Esophagus squamous epithelium (tissue), 5 donors: ENCODE measurements around the gene GGTLC1. TPM values are rescaled to one million over a fixed set of nuclear protein-coding genes. Genes with fewer than 3 reads are reported as not detected.
A peak's percentile ranks its signal among the peaks of the same experiment; 100 is the strongest.

Experiments
- DNase-seq: peaks from one replicate; lab custom pipeline; 2025; lab: John Stamatoyannopoulos, UW
- H3K27ac ChIP-seq, 4 donors: fragments of 200-600 bp; sonication (generic); one replicate each; pipeline ENCODE4 v1.5.1; 2016 to 2019; ENCODE audit warnings: mild to moderate bottlenecking in 1 of 4
- H3K27me3 ChIP-seq, 4 donors: fragments of 200-600 bp; sonication (generic); 1 replicate in 3 of 4; 2 replicates in 1 of 4; pipeline versions ENCODE4 v1.5.1 to v1.6.0; 2017 to 2021; ENCODE audit warnings: antibody characterized with exemption in 1 of 4
- H3K36me3 ChIP-seq, 3 donors: fragments of 200-600 bp; sonication (generic); one replicate each; pipeline ENCODE4 v1.5.1; 2016 to 2019
- H3K4me1 ChIP-seq, 3 donors: fragments of 200-600 bp; sonication (generic); one replicate each; pipeline ENCODE4 v1.5.1; 2017 to 2019
- H3K4me3 ChIP-seq, 4 donors: fragments of 200-600 bp; sonication (generic); 1 replicate in 3 of 4; 2 replicates in 1 of 4; pipeline ENCODE4 v1.5.1; 2016 to 2019; ENCODE audit warnings: mild to moderate bottlenecking in 2 of 4, moderate library complexity in 1 of 4
- H3K9me3 ChIP-seq, 3 donors: fragments of 200-600 bp; sonication (generic); one replicate each; pipeline ENCODE4 v1.5.1; 2016 to 2019
- CTCF ChIP-seq, 6 experiments: fragments of 450-650 bp in 4 of 6; fragments of 200-600 bp in 2 of 6; sonication (generic) in 2 of 6; IDR thresholded peaks; one replicate each; pipeline ENCODE4 v1.5.1; 2016 to 2019; ENCODE audit warnings: antibody characterized with exemption in 6 of 6, mild to moderate bottlenecking in 4 of 6, moderate library complexity in 4 of 6
- POLR2A ChIP-seq, 4 donors: fragments of 450-650 bp; IDR thresholded peaks; one replicate each; pipeline ENCODE4 v1.6.1; 2017; ENCODE audit warnings: antibody characterized with exemption in 4 of 4, mild to moderate bottlenecking in 4 of 4, moderate library complexity in 3 of 4
- WGBS, 2 donors: methylation state at CpG; one replicate each; pipeline ENCODE4 v1.1.5; 2018; 5-methylcytosine and 5-hydroxymethylcytosine counted together
- intact Hi-C: fragments of 100-400 bp; cut with DNase I; formaldehyde crosslinking; loops from one replicate; pipeline ENCODE4 v1.15.0; 2022
- total RNA-seq, 4 donors: library from RNA; depleted of rRNA; stranded (reverse); fragments of >200 nt; gene quantifications; one replicate each; pipeline ENCODE4 v1.1.0, GENCODE V29; 2016
- donor health status: DM: yes; HTN: yes; CAD: no.

Gene GGTLC1
- total RNA-seq, 4 donors from 2014 or later, result not detected

DNA sequence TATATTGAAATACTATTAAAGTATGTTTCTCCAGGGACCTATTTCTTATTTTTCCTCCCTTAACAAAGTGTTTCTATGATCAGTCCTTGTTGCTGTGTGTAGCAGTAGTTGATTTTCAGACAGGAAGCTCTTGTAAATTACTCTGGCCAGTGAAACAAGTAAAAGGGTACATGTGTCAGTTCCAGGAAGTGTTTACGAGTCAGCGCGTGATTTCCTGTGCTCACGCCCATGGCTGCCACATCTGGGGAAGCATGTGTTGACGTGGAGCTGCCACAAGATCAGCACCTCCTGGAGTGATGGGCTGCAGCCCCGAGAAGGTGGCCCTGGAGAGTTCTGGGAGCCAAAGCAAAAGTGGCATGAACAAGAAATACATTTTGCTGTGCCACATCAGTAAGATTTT, 38.6 kb upstream of the GGTLC1 start:
- H3K9me3 ChIP-seq, result no peaks in the 10 kb centered on the region
- TF ChIP-seq CTCF (IDR thresholded peaks at IDR 0.05) (no peak), POLR2A (IDR thresholded peaks at IDR 0.05) (no peak)
- H3K36me3 ChIP-seq, result no peaks in the 10 kb centered on the region
- H3K27ac ChIP-seq, result peak overlapping the region in 2 of 4 donors; percentile 31 to 51
- no peak for DNase-seq
- H3K4me1 ChIP-seq, result peaks cover 0 to 4% (median 0%) of the 10 kb centered on the region in 3 donors
- intact Hi-C loops, result no loop called here
- no peak overlapping the region for H3K4me3 ChIP-seq
- no peaks in the 10 kb centered on the region for H3K27me3 ChIP-seq
- WGBS, 2 donors, result 32 to 39% methylated on average over 6 of the region's 6 CpGs

- DNase-seq, result no peak
- Histone ChIP-seq H3K4me1 (peaks cover 0 to 4% (median 0%) of the 10 kb centered on the region in 3 donors), H3K27ac (no peak overlapping the region), H3K9me3 (no peaks in the 10 kb centered on the region), H3K27me3 (peaks cover 0 to 9% (median 0%) of the 10 kb centered on the region in 4 donors), H3K36me3 (no peaks in the 10 kb centered on the region), H3K4me3 (no peak overlapping the region)
- intact Hi-C loops, result no loop called here
- 87 to 89% methylated on average over 4 of the region's 4 CpGs for WGBS, 2 donors
- no peak for TF ChIP-seq CTCF (IDR thresholded peaks at IDR 0.05)
- no peak for TF ChIP-seq POLR2A (IDR thresholded peaks at IDR 0.05)
These were observed 34.1 kb upstream of the GGTLC1 start for GRCh38 chr20:24022621-24023180.

DNA sequence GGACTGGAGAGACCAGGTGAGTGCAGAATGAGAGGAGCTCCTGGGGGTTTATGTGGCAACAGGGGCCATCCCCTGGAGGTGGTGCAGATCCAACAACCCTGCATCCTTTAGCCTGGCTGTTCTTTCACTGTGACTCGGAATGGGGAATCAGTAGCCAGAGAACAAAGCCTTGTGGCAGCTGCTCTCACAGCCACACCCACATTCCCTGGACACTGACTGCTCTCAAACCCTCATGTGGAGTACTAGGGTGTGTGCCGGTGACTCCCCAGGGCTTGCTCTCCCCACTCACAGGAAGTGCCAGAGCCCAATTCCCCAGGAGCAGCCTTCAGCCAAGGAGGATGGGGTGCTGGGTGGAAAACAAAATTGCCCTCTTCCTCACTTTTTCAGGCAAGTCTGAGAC, 30.2 kb upstream of the GGTLC1 start:
- DNase-seq, result no peak
- H3K27me3 ChIP-seq, result peaks cover 0 to 16% (median 0%) of the 10 kb centered on the region in 4 donors

GRCh38 chr20:24017458-24017755, 28.8 kb upstream of the GGTLC1 start:
- intact Hi-C loops, result no loop called here
- Histone ChIP-seq H3K27me3 (peaks cover 0 to 16% (median 0%) of the 10 kb centered on the region in 4 donors), H3K4me1 (no peaks in the 10 kb centered on the region), H3K4me3 (no peak overlapping the region), H3K9me3 (no peaks in the 10 kb centered on the region), H3K36me3 (no peaks in the 10 kb centered on the region), H3K27ac (no peak overlapping the region)
- TF ChIP-seq CTCF (IDR thresholded peaks at IDR 0.05) (no peak), POLR2A (IDR thresholded peaks at IDR 0.05) (no peak)
- 21 to 24% methylated on average over 3 of the region's 3 CpGs for WGBS, 2 donors
- no peak for DNase-seq

More for the DNA sequence above, 30.2 kb upstream of the GGTLC1 start:
- intact Hi-C loops, result no loop called here
- H3K9me3 ChIP-seq, result no peaks in the 10 kb centered on the region
- WGBS, 2 donors, result 38 to 49% methylated on average over 1 to 2 of the region's 2 CpGs
- no peak overlapping the region for H3K4me3 ChIP-seq
- no peaks in the 10 kb centered on the region for H3K36me3 ChIP-seq
- TF ChIP-seq CTCF (IDR thresholded peaks at IDR 0.05), result no peak
- no peak for TF ChIP-seq POLR2A (IDR thresholded peaks at IDR 0.05)
- no peak overlapping the region for H3K27ac ChIP-seq
- no peaks in the 10 kb centered on the region for H3K4me1 ChIP-seq

GRCh38 chr20:24016607-24017457, 28.3 kb upstream of the GGTLC1 start:
- H3K27me3 ChIP-seq, result peaks cover 0 to 16% (median 0%) of the 10 kb centered on the region in 4 donors
- H3K36me3 ChIP-seq, result no peaks in the 10 kb centered on the region
- H3K4me1 ChIP-seq, result no peaks in the 10 kb centered on the region
- no peaks in the 10 kb centered on the region for H3K9me3 ChIP-seq
- H3K27ac ChIP-seq, result no peak overlapping the region
- intact Hi-C loops, result no loop called here
- DNase-seq, result no peak
- TF ChIP-seq CTCF (IDR thresholded peaks at IDR 0.05) (no peak), POLR2A (IDR thresholded peaks at IDR 0.05) (no peak)
- H3K4me3 ChIP-seq, result no peak overlapping the region
- WGBS, 2 donors, result 73% methylated on average over 8 of the region's 8 CpGs
